Mesangial cell (primary cell): Measurements from ENCODE around the gene NASP. TPM values are rescaled to one million over a fixed set of nuclear protein-coding genes. Genes with fewer than 3 reads are reported as not detected.

Experiments used
- total RNA-seq: library from RNA; depleted of rRNA; stranded (reverse); fragments of >200 nt; gene quantifications from 2 replicates; pipeline ENCODE4 v1.2.3, GENCODE V29; 2015

Gene NASP
- 21.4 and 74.0 TPM in 2 replicates for total RNA-seq

GRCh38 chr1:45583666-45584350, at the start of gene NASP:
Gene NASP, plus strand, starts transcription at chr1:45584041. Its CDS starts 106 bp downstream, at chr1:45584147.

GRCh38 chr1:45550401-45551351, 33.2 kb upstream of the NASP start, which contains the start of gene AKR1A1:
Gene AKR1A1, plus strand, starts transcription at chr1:45550826. Its CDS starts 10,969 bp downstream, at chr1:45561795.

GRCh38 chr1:45623972-45624371, 40.1 kb downstream of the NASP start, which contains the start of gene CCDC17:
Gene CCDC17, minus strand, starts transcription at chr1:45624054. Its CDS starts 145 bp downstream, at chr1:45623909.

Other genes with a start within 250 kb of the NASP start
- 6.3 and 20.4 TPM in 2 replicates for gene TOE1, start 243.9 kb upstream of the NASP start, total RNA-seq
- gene MUTYH, start 243.6 kb upstream of the NASP start, total RNA-seq: 16.0 and 18.7 TPM in 2 replicates
- 1.6 and 2.5 TPM in 2 replicates for gene TESK2, start 92.9 kb upstream of the NASP start, total RNA-seq
- gene CCDC163, start 84.0 kb upstream of the NASP start, total RNA-seq: 0.51 and 2.4 TPM in 2 replicates
- gene MMACHC, start 83.7 kb upstream of the NASP start, total RNA-seq: 4.2 and 6.0 TPM in 2 replicates
- 305 and 578 TPM in 2 replicates for gene PRDX1, start 62.2 kb upstream of the NASP start, total RNA-seq
- gene AKR1A1, start 33.2 kb upstream of the NASP start, total RNA-seq: 108 and 123 TPM in 2 replicates
- gene CCDC17, start 40.0 kb downstream of the NASP start, total RNA-seq: under 0.01 and 0.89 TPM in 2 replicates
- 41.7 and 58.9 TPM in 2 replicates for gene GPBP1L1, start 102.5 kb downstream of the NASP start, total RNA-seq
- gene TMEM69, start 104.1 kb downstream of the NASP start, total RNA-seq: 25.7 and 28.4 TPM in 2 replicates
- 4.6 and 5.1 TPM in 2 replicates for gene IPP, start 166.6 kb downstream of the NASP start, total RNA-seq
- gene MAST2, start 219.6 kb downstream of the NASP start, total RNA-seq: 28.8 and 32.6 TPM in 2 replicates